Measurements from ENCODE around the gene NLRP1. TPM values are rescaled to one million over a fixed set of nuclear protein-coding genes. Genes with fewer than 3 reads are reported as not detected.
A peak's percentile ranks its signal among the peaks of the same experiment; 100 is the strongest.

Gene NLRP1
- total RNA-seq, 2 experiments from 2014 or later: 39.9 to 45.0 TPM

- intact Hi-C loops (cut with micrococcal nuclease): no loop called here
- CTCF ChIA-PET: interaction anchor here (1.7 kb wide), 1 partner anchor 39 kb away, joined by 3 read pairs; no protein-coding TSS in a partner anchor
- no peak overlapping the region for H3K4me3 Mint-ChIP-seq
- peaks cover 15% of the 10 kb centered on the region for H3K4me1 Mint-ChIP-seq (ENCODE audit: low read depth)
- no peak overlapping the region for H3K27ac Mint-ChIP-seq
- H3K27me3 Mint-ChIP-seq: no peaks in the 10 kb centered on the region
- H3K9me3 Mint-ChIP-seq: no peaks in the 10 kb centered on the region
- peaks cover 22% of the 10 kb centered on the region for H3K36me3 Mint-ChIP-seq
- no peak for DNase-seq
- POLR2A ChIA-PET: interaction anchor here (0.6 to 1.4 kb wide), 2 partner anchors 55 to 626 kb away, joined by 3 read pairs; partner anchors contain the start of gene DHX33
Measured at GRCh38 chr17:5523249-5523648, 61.1 kb downstream of the NLRP1 start.

GRCh38 chr17:5522476-5522875 is 61.8 kb downstream of the NLRP1 start:
- Mint-ChIP-seq H3K27ac (peak overlapping the region; percentile 6), H3K4me3 (no peak overlapping the region), H3K36me3 (peaks cover 29% of the 10 kb centered on the region), H3K9me3 (no peaks in the 10 kb centered on the region), H3K4me1 (ENCODE audit: low read depth) (peaks cover 15% of the 10 kb centered on the region), H3K27me3 (no peaks in the 10 kb centered on the region)
- intact Hi-C loops (cut with micrococcal nuclease): no loop called here
- CTCF ChIA-PET: interaction anchor here (1.7 kb wide), 1 partner anchor 39 kb away, joined by 3 read pairs; no protein-coding TSS in a partner anchor
- no peak for DNase-seq
- POLR2A ChIA-PET: no interaction called here

- intact Hi-C loops (cut with micrococcal nuclease): no loop called here
- Mint-ChIP-seq H3K27me3 (no peaks in the 10 kb centered on the region), H3K4me1 (ENCODE audit: low read depth) (peaks cover 18% of the 10 kb centered on the region), H3K4me3 (no peak overlapping the region), H3K9me3 (no peaks in the 10 kb centered on the region), H3K36me3 (peaks cover 37% of the 10 kb centered on the region), H3K27ac (peak overlapping the region; percentile 11)
- DNase-seq: no peak
- POLR2A ChIA-PET: no interaction called here
- CTCF ChIA-PET: no interaction called here
Measured at GRCh38 chr17:5516060-5516792, 68.1 kb downstream of the NLRP1 start.

- peaks cover 35% of the 10 kb centered on the region for H3K36me3 Mint-ChIP-seq
- no peaks in the 10 kb centered on the region for H3K9me3 Mint-ChIP-seq
- POLR2A ChIA-PET: no interaction called here
- DNase-seq: no peak
- H3K4me1 Mint-ChIP-seq (ENCODE audit: low read depth): peaks cover 18% of the 10 kb centered on the region
- intact Hi-C loops (cut with micrococcal nuclease): no loop called here
- CTCF ChIA-PET: no interaction called here
- no peak overlapping the region for H3K4me3 Mint-ChIP-seq
- H3K27me3 Mint-ChIP-seq: no peaks in the 10 kb centered on the region
- H3K27ac Mint-ChIP-seq: no peak overlapping the region
Measured at GRCh38 chr17:5514976-5515375, 69.3 kb downstream of the NLRP1 start.

GRCh38 chr17:5513628-5514027 is 70.7 kb downstream of the NLRP1 start:
- Mint-ChIP-seq H3K27ac (no peak overlapping the region), H3K4me3 (no peak overlapping the region), H3K9me3 (no peaks in the 10 kb centered on the region), H3K4me1 (ENCODE audit: low read depth) (peaks cover 18% of the 10 kb centered on the region), H3K36me3 (peaks cover 35% of the 10 kb centered on the region), H3K27me3 (no peaks in the 10 kb centered on the region)
- ChIA-PET POLR2A (no interaction called here), CTCF (no interaction called here)
- intact Hi-C loops (cut with micrococcal nuclease): no loop called here
- no peak for DNase-seq

- H3K4me1 Mint-ChIP-seq (ENCODE audit: low read depth): peaks cover 18% of the 10 kb centered on the region
- no peak overlapping the region for H3K27ac Mint-ChIP-seq
- H3K27me3 Mint-ChIP-seq: no peaks in the 10 kb centered on the region
- intact Hi-C loops (cut with micrococcal nuclease): no loop called here
- H3K9me3 Mint-ChIP-seq: no peaks in the 10 kb centered on the region
- H3K36me3 Mint-ChIP-seq: peaks cover 27% of the 10 kb centered on the region
- POLR2A ChIA-PET: no interaction called here
- CTCF ChIA-PET: no interaction called here
- no peak for DNase-seq
- H3K4me3 Mint-ChIP-seq: no peak overlapping the region
Measured at GRCh38 chr17:5511401-5512225, 72.7 kb downstream of the NLRP1 start.

- H3K36me3 Mint-ChIP-seq: peaks cover 21% of the 10 kb centered on the region
- no peak overlapping the region for H3K4me3 Mint-ChIP-seq
- H3K27me3 Mint-ChIP-seq: no peaks in the 10 kb centered on the region
- no peaks in the 10 kb centered on the region for H3K9me3 Mint-ChIP-seq
- no peak for DNase-seq
- no peak overlapping the region for H3K27ac Mint-ChIP-seq
- CTCF ChIA-PET: no interaction called here
- intact Hi-C loops (cut with micrococcal nuclease): no loop called here
- POLR2A ChIA-PET: no interaction called here
- peaks cover 18% of the 10 kb centered on the region for H3K4me1 Mint-ChIP-seq (ENCODE audit: low read depth)
Measured at GRCh38 chr17:5510771-5511170, 73.5 kb downstream of the NLRP1 start.

GRCh38 chr17:5509482-5509881 is 74.8 kb downstream of the NLRP1 start:
- intact Hi-C loops (cut with micrococcal nuclease): no loop called here
- POLR2A ChIA-PET: no interaction called here
- H3K27me3 Mint-ChIP-seq: no peaks in the 10 kb centered on the region
- H3K27ac Mint-ChIP-seq: no peak overlapping the region
- CTCF ChIA-PET: no interaction called here
- peaks cover 13% of the 10 kb centered on the region for H3K4me1 Mint-ChIP-seq (ENCODE audit: low read depth)
- DNase-seq: no peak
- no peak overlapping the region for H3K4me3 Mint-ChIP-seq
- peaks cover 11% of the 10 kb centered on the region for H3K36me3 Mint-ChIP-seq
- no peaks in the 10 kb centered on the region for H3K9me3 Mint-ChIP-seq

GRCh38 chr17:5508810-5509209 is 75.5 kb downstream of the NLRP1 start:
- peaks cover 7% of the 10 kb centered on the region for H3K36me3 Mint-ChIP-seq
- CTCF ChIA-PET: interaction anchor here (1.0 kb wide), 1 partner anchor 9 kb away, joined by 3 read pairs; no protein-coding TSS in a partner anchor
- H3K4me1 Mint-ChIP-seq (ENCODE audit: low read depth): peaks cover 8% of the 10 kb centered on the region

GRCh38 chr17:5506307-5506706 is 78.0 kb downstream of the NLRP1 start:
- Mint-ChIP-seq H3K36me3 (peaks cover 2% of the 10 kb centered on the region), H3K4me1 (ENCODE audit: low read depth) (peaks cover 3% of the 10 kb centered on the region), H3K9me3 (no peaks in the 10 kb centered on the region), H3K27me3 (no peaks in the 10 kb centered on the region), H3K27ac (no peak overlapping the region), H3K4me3 (no peak overlapping the region)
- ChIA-PET POLR2A (no interaction called here), CTCF (interaction anchor here (0.7 kb wide), 1 partner anchor 76 kb away, joined by 3 read pairs; no protein-coding TSS in a partner anchor)
- intact Hi-C loops (cut with micrococcal nuclease): no loop called here
- DNase-seq: no peak

More at GRCh38 chr17:5508810-5509209, 75.5 kb downstream of the NLRP1 start:
- intact Hi-C loops (cut with micrococcal nuclease): no loop called here
- Mint-ChIP-seq H3K27ac (no peak overlapping the region), H3K9me3 (no peaks in the 10 kb centered on the region), H3K4me3 (no peak overlapping the region), H3K27me3 (no peaks in the 10 kb centered on the region)
- POLR2A ChIA-PET: no interaction called here
- DNase-seq: no peak

GRCh38 chr17:5502552-5502951 is 81.8 kb downstream of the NLRP1 start:
- CTCF ChIA-PET: interaction anchor here (1.3 kb wide), 1 partner anchor 63 kb away, joined by 3 read pairs; the partner anchor contains the start of gene C1QBP
- POLR2A ChIA-PET: no interaction called here
- Mint-ChIP-seq H3K4me1 (ENCODE audit: low read depth) (peaks cover 12% of the 10 kb centered on the region), H3K27me3 (no peaks in the 10 kb centered on the region), H3K9me3 (no peaks in the 10 kb centered on the region), H3K4me3 (no peak overlapping the region), H3K36me3 (peaks cover 2% of the 10 kb centered on the region), H3K27ac (no peak overlapping the region)
- intact Hi-C loops (cut with micrococcal nuclease): no loop called here
- DNase-seq: no peak

GRCh38 chr17:5501685-5502084 is 82.6 kb downstream of the NLRP1 start:
- Mint-ChIP-seq H3K27ac (no peak overlapping the region), H3K36me3 (no peaks in the 10 kb centered on the region), H3K9me3 (no peaks in the 10 kb centered on the region), H3K4me1 (ENCODE audit: low read depth) (peaks cover 12% of the 10 kb centered on the region), H3K4me3 (peak overlapping the region; percentile 54), H3K27me3 (no peaks in the 10 kb centered on the region)
- DNase-seq: no peak
- CTCF ChIA-PET: no interaction called here
- intact Hi-C loops (cut with micrococcal nuclease): loop anchor here (2.0 kb wide), 1 partner anchor 25 kb away; no protein-coding TSS in a partner anchor
- POLR2A ChIA-PET: interaction anchor here (0.6 to 2.4 kb wide), 2 partner anchors 16 to 104 kb away, joined by 3 to 17 read pairs; partner anchors contain the start of genes DERL2 and MIS12

Measured in activated CD4-positive, alpha-beta memory T cell treated with anti-CD3 and anti-CD28 coated beads for 36 hours (primary cell).